ENCODE data around the gene GRIK4.

Gene GRIK4

GRCh38 chr11:120536091-120536796 lies 24.7 kb downstream of the GRIK4 start:
- ChIA-PET POLR2A (no interaction called here), CTCF (no interaction called here)
- DNase-seq (ENCODE audit: low read depth, low spot score) = no peak
- no peak overlapping the region for H3K4me3 ChIP-seq (ENCODE audit: low read depth, low read length)
- TF ChIP-seq, protein P1, sequence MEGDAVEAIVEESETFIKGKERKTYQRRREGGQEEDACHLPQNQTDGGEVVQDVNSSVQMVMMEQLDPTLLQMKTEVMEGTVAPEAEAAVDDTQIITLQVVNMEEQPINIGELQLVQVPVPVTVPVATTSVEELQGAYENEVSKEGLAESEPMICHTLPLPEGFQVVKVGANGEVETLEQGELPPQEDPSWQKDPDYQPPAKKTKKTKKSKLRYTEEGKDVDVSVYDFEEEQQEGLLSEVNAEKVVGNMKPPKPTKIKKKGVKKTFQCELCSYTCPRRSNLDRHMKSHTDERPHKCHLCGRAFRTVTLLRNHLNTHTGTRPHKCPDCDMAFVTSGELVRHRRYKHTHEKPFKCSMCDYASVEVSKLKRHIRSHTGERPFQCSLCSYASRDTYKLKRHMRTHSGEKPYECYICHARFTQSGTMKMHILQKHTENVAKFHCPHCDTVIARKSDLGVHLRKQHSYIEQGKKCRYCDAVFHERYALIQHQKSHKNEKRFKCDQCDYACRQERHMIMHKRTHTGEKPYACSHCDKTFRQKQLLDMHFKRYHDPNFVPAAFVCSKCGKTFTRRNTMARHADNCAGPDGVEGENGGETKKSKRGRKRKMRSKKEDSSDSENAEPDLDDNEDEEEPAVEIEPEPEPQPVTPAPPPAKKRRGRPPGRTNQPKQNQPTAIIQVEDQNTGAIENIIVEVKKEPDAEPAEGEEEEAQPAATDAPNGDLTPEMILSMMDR (IDR thresholded peaks at IDR 0.05; ENCODE audit: insufficient read depth, low read length, missing control alignments) = no peak

DNA sequence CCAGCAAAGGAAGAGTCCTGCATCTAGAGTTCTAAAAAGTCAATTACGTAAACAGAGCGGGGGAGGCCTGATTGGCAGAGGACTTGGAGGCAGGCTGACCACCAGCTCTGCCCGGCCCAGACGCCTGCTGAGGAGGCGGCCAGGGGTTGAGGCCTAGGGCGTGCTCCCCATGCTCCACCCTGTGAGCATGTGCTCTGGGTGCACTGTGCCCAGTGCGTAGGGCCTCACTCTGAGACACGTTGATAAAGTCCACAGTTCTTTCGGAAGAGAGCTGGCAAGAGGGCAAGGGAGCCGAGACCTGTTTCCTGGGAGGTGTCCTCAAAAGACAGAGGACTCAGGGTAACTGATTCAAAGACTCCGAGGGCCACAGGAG lies 25.2 kb downstream of the GRIK4 start:
- ChIA-PET CTCF (interaction anchor here (1.1 kb wide), 1 partner anchor 148 kb away, joined by 4 read pairs; no protein-coding TSS in a partner anchor), POLR2A (no interaction called here)
- H3K4me3 ChIP-seq (ENCODE audit: low read depth, low read length) = no peak overlapping the region
- no peak for DNase-seq (ENCODE audit: low read depth, low spot score)
- TF ChIP-seq, protein P1 (IDR thresholded peaks at IDR 0.05; ENCODE audit: insufficient read depth, low read length, missing control alignments) = no peak

GRCh38 chr11:120537996-120538395 lies 26.4 kb downstream of the GRIK4 start:
- DNase-seq (ENCODE audit: low read depth, low spot score) = no peak
- CTCF ChIA-PET = interaction anchor here (1.1 kb wide), 1 partner anchor 147 kb away, joined by 4 read pairs; no protein-coding TSS in a partner anchor
- H3K4me3 ChIP-seq (ENCODE audit: low read depth, low read length) = no peak overlapping the region
- POLR2A ChIA-PET = no interaction called here
- TF ChIP-seq, protein P1 (IDR thresholded peaks at IDR 0.05; ENCODE audit: insufficient read depth, low read length, missing control alignments) = no peak

DNA sequence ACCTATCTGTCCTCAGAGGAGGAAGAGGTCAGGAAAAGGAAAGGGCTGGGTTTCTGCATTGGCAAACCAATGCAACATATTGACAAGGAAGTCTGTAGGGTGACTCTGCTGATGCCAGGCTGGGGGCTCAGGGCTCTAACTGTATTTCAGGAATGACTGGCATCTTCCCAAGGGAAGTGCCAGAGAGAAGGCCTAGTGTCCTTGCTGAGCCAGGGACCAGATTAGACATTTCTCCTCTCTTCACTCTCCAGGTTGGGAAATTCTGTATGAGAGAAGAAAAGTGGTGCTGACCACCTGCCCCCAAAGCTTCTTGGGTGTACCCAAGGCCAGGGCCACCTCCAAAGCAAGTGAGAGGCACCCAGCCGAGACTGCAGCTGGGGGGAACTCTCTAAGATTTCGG lies 27.2 kb downstream of the GRIK4 start:
- POLR2A ChIA-PET = no interaction called here
- TF ChIP-seq, protein P1 (IDR thresholded peaks at IDR 0.05; ENCODE audit: insufficient read depth, low read length, missing control alignments) = no peak
- CTCF ChIA-PET = interaction anchor here (1.3 to 1.7 kb wide), 2 partner anchors 12 to 28 kb away, joined by 3 to 4 read pairs; partner anchors contain the start of gene GRIK4
- no peak overlapping the region for H3K4me3 ChIP-seq (ENCODE audit: low read depth, low read length)
- DNase-seq (ENCODE audit: low read depth, low spot score) = no peak

GRCh38 chr11:120539667-120540369 lies 28.3 kb downstream of the GRIK4 start:
- DNase-seq (ENCODE audit: low read depth, low spot score) = peak; percentile 28
- TF ChIP-seq, protein P1 (IDR thresholded peaks at IDR 0.05; ENCODE audit: insufficient read depth, low read length, missing control alignments) = no peak
- ChIA-PET POLR2A (interaction anchor here (0.6 kb wide), 1 partner anchor 1640 kb away, joined by 3 read pairs; no protein-coding TSS in a partner anchor), CTCF (interaction anchor here (0.6 to 1.9 kb wide), 6 partner anchors 13 to 572 kb away, joined by 3 to 6 read pairs (median 4); partner anchors contain the start of gene GRIK4)
- H3K4me3 ChIP-seq (ENCODE audit: low read depth, low read length) = no peak overlapping the region

Data from AG04449 (cell line).